Measurements from ENCODE around the gene GATM. TPM values are rescaled to one million over a fixed set of nuclear protein-coding genes. Genes with fewer than 3 reads are reported as not detected.

The GATM gene
- total and polyA plus RNA-seq, 10 of the 15 experiments (the other 5 are each of a cell fraction or from before 2014, with no cell fraction given), result 11.7 to 83.1 (median 38.2) TPM

DNA sequence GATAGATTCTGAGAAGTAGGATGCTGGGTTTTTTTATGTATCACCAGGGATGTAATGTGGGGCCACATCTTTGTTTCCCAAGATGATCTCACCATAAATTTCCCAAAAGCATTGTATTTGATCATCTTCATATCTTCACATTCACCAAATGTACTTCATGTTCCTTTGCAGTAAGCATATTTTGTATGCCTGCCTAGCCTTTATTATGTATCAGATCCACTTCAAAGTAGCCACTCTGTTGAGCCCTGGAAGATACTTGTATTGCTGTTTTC lies 14.2 kb upstream of the GATM start:
- Histone ChIP-seq H3K36me3 (ENCODE audit: control insufficient read depth in 2 of 2, insufficient read depth in 2 of 2, low read length in 1 of 2) (no peaks in the 10 kb centered on the region), H3K9me3 (replicated peaks; ENCODE audit: control insufficient read depth, insufficient read depth, low read length) (no peaks in the 10 kb centered on the region), H3K27me3 (replicated peaks in 1 of 2; ENCODE audit: control insufficient read depth in 2 of 2, insufficient read depth in 2 of 2, low read length in 1 of 2) (no peaks in the 10 kb centered on the region), H3K9ac (ENCODE audit: control insufficient read depth, insufficient read depth, low read length) (peak overlapping the region; percentile 28; the same call in 1 of the 2 replicates), H3K27ac (ENCODE audit: control insufficient read depth, insufficient read depth) (peak overlapping the region; percentile 72), H3K4me3 (0 out of 2 replicates have a peak overlapping the region, but pooled peaks have one; percentile 11), H3K4me2 (ENCODE audit: control insufficient read depth, insufficient read depth) (peak overlapping the region; percentile 91), H2AFZ (ENCODE audit: control insufficient read depth, low read depth, low read length) (peak overlapping the region; percentile 86), H4K20me1 (ENCODE audit: control insufficient read depth, insufficient read depth) (no peaks in the 10 kb centered on the region), H3K79me2 (ENCODE audit: control insufficient read depth, insufficient read depth, low read length) (no peaks in the 10 kb centered on the region), H3K4me1 (ENCODE audit: control insufficient read depth, insufficient read depth, low read length) (peaks cover 21% of the 10 kb centered on the region)
- FAIRE-seq (no peak), ATAC-seq (no peak), DNase-seq (ENCODE audit: low read depth, low spot score) (no peak)
- POLR2A ChIA-PET, result interaction anchor here (1.2 to 3.1 kb wide), 9 partner anchors 10 to 191 kb away, joined by 4 to 19 read pairs (median 8); partner anchors contain the start of gene GATM
- no peak for TF ChIP-seq SRF (IDR thresholded peaks at IDR 0.05; ENCODE audit: low read depth in 2 of 2, low read length in 2 of 2)
- no peak for TF ChIP-seq YBX1 (IDR thresholded peaks at IDR 0.05)
- TF ChIP-seq RB1 (IDR thresholded peaks at IDR 0.05; ENCODE audit: borderline replicate concordance), result no peak
- TF ChIP-seq, protein P1, sequence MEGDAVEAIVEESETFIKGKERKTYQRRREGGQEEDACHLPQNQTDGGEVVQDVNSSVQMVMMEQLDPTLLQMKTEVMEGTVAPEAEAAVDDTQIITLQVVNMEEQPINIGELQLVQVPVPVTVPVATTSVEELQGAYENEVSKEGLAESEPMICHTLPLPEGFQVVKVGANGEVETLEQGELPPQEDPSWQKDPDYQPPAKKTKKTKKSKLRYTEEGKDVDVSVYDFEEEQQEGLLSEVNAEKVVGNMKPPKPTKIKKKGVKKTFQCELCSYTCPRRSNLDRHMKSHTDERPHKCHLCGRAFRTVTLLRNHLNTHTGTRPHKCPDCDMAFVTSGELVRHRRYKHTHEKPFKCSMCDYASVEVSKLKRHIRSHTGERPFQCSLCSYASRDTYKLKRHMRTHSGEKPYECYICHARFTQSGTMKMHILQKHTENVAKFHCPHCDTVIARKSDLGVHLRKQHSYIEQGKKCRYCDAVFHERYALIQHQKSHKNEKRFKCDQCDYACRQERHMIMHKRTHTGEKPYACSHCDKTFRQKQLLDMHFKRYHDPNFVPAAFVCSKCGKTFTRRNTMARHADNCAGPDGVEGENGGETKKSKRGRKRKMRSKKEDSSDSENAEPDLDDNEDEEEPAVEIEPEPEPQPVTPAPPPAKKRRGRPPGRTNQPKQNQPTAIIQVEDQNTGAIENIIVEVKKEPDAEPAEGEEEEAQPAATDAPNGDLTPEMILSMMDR (IDR thresholded peaks at IDR 0.05 in 2 of 3, conservative IDR thresholded peaks at IDR 0.05 in 1 of 3; ENCODE audit: control insufficient read depth in 2 of 3, extremely low read depth in 1 of 3, insufficient read depth in 1 of 3, low read depth in 3 of 3, low read length in 3 of 3), result no peak
- TF ChIP-seq YY1 (IDR thresholded peaks at IDR 0.05; ENCODE audit: low read depth, low read length), result no peak
- no peak for TF ChIP-seq MYC (IDR thresholded peaks at IDR 0.05; ENCODE audit: insufficient read depth, insufficient read length, insufficient replicate concordance, low read length, severe bottlenecking)
- RAD21 ChIA-PET (ENCODE audit: unreplicated experiment), result interaction anchor here (0.8 to 4.4 kb wide), 14 partner anchors 9 to 229 kb away, joined by 3 to 27 read pairs (median 4); a partner anchor contains a TSS
- BruUV-seq (replicated peaks), result no TSS peak
- SMC1A ChIA-PET (ENCODE audit: uncharacterized antibody, unreplicated experiment), result interaction anchor here (0.9 to 5.6 kb wide), 20 partner anchors 9 to 274 kb away, joined by 3 to 46 read pairs (median 4); partner anchors contain the start of genes GATM and SHF
- CTCF ChIA-PET, result interaction anchor here (0.9 to 5.7 kb wide), 14 partner anchors 9 to 274 kb away, joined by 3 to 81 read pairs (median 6); a partner anchor contains a TSS
- in situ Hi-C loops (cut with MboI) (loop anchor here (5.0 kb wide), 2 partner anchors 85 to 190 kb away; no protein-coding TSS in a partner anchor), intact Hi-C loops (cut with micrococcal nuclease; ENCODE audit: unreplicated experiment) (loop anchor here (2.0 kb wide), 1 partner anchor 20 kb away; no protein-coding TSS in a partner anchor)

All from GM12878 (cell line).